Kidney epithelial cell (primary cell): ENCODE data around the gene SEPTIN11. TPM values are rescaled to one million over a fixed set of nuclear protein-coding genes. Genes with fewer than 3 reads are reported as not detected.

Experiments used
- DNase-seq: peaks from one replicate; pipeline ENCODE4 v3.0.0-alpha.2; 2010; ENCODE audit warnings: low read depth
- H3K27me3 ChIP-seq: 2 replicates; pipeline ENCODE4 v1.6.0; 2011; ENCODE audit warnings: low read length; ENCODE audit not compliant: control insufficient read depth, insufficient read depth
- H3K36me3 ChIP-seq: 2 replicates; pipeline ENCODE4 v1.5.1; 2011; ENCODE audit warnings: low read length; ENCODE audit not compliant: control insufficient read depth, insufficient read depth
- H3K4me3 ChIP-seq: 2 replicates; pipeline ENCODE4 v1.5.1; 2011; ENCODE audit warnings: low read depth, mild to moderate bottlenecking, control low read depth, low read length
- total RNA-seq: library from RNA; depleted of rRNA; stranded (reverse); fragments of >200 nt; gene quantifications from 2 replicates; pipeline ENCODE4 v1.2.3, GENCODE V29; 2015
- TF ChIP-seq, protein P1 (sequence below): IDR thresholded peaks from 2 replicates; pipeline ENCODE4 v1.5.1; 2011; ENCODE audit warnings: mild to moderate bottlenecking, moderate library complexity, low read length, control low read depth, inconsistent platforms; ENCODE audit not compliant: insufficient read depth, poor library complexity, severe bottlenecking

SEPTIN11 gene
- total RNA-seq, 1 donor from 2014 or later: 135 TPM

DNA sequence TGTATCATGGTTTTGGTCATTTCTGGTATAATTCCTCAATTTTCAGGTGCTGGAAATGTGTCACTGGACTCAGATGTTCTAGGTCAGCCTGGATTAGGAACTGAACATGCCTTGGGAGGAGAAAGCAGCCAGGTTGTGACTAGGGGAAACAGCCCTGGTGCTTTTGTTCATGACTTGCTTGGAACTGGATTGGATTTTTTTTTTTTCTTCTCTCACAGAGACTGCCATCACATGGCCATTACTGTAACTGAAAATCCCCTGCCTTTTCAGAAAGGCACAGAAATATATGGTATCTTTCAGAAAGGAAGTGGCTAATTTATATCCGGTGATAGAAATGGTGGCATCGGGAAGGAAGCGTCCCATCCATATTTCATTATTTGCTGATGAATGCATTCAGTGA, 34.6 kb downstream of the SEPTIN11 start:
- TF ChIP-seq, protein P1, sequence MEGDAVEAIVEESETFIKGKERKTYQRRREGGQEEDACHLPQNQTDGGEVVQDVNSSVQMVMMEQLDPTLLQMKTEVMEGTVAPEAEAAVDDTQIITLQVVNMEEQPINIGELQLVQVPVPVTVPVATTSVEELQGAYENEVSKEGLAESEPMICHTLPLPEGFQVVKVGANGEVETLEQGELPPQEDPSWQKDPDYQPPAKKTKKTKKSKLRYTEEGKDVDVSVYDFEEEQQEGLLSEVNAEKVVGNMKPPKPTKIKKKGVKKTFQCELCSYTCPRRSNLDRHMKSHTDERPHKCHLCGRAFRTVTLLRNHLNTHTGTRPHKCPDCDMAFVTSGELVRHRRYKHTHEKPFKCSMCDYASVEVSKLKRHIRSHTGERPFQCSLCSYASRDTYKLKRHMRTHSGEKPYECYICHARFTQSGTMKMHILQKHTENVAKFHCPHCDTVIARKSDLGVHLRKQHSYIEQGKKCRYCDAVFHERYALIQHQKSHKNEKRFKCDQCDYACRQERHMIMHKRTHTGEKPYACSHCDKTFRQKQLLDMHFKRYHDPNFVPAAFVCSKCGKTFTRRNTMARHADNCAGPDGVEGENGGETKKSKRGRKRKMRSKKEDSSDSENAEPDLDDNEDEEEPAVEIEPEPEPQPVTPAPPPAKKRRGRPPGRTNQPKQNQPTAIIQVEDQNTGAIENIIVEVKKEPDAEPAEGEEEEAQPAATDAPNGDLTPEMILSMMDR: no peak
- Histone ChIP-seq H3K36me3 (no peaks in the 10 kb centered on the region), H3K27me3 (no peaks in the 10 kb centered on the region), H3K4me3 (no peak overlapping the region)
- no peak for DNase-seq

DNA sequence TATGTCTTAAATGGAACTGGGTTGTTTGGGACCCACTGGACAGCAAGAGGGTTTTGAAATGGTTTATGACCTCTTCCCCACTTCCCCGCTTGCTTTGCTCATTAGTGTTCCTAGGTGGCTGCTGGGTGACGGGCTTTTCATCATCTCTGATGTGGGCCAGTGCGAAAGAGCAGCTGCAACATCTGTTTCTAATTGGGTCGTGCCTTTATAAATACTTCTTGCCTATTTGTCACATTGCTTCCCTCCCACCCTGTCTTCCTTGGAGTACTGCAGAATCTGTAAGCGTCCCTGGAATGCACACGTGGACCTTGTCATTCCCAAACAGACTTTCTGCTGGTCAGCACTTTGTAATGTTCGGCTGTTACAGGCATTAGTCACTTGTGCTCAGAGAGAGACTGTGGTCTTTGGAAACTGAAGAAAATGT, 35.2 kb downstream of the SEPTIN11 start:
- peak; percentile 97 for DNase-seq
- H3K4me3 ChIP-seq: no peak overlapping the region
- TF ChIP-seq, protein P1: no peak
- no peaks in the 10 kb centered on the region for H3K36me3 ChIP-seq
- H3K27me3 ChIP-seq: no peaks in the 10 kb centered on the region

DNA sequence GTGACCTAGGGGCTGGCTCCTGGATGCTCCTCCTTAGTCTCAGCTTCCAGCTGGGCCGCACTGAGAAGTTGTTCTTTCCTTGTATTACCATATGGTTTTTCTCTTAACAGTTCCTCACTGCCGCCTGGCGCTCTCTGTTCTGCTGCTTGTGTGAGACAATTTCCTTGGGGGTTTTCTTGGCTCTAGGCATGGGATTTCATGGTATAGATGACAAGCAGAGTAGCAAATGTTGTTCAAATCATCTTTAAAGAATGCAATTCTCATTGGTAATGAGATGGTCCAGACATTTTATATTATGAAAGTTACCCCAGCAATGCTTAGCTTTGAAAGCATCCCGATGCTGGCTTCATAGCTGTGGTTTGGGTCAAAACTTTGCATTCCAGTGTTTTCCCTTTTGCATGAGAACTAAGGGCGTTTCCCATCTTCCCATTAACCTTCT, 37.6 kb downstream of the SEPTIN11 start:
- DNase-seq: no peak
- Histone ChIP-seq H3K4me3 (no peak overlapping the region), H3K27me3 (no peaks in the 10 kb centered on the region), H3K36me3 (no peaks in the 10 kb centered on the region)
- TF ChIP-seq, protein P1: no peak

DNA sequence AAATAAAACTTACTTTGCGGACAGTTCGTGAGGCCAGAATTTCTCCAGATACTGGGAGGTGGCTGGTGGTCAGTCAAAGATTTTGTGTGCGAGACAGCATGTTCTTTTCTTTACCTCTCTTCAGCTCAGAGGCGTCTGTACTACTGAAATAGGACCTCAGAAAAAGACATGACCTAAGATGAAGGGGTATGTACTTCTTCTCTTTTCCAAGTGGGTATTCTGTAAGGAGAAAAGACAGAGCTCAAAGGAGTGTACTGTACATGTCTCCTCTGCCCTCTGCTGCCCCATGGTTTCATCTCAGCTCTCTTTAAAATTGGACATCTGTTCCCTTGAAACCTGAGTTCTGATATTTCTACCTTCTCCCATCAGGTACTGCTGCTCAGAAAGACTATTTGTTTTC, 38.1 kb downstream of the SEPTIN11 start:
- no peak for DNase-seq
- H3K36me3 ChIP-seq: no peaks in the 10 kb centered on the region
- TF ChIP-seq, protein P1: no peak
- no peaks in the 10 kb centered on the region for H3K27me3 ChIP-seq
- no peak overlapping the region for H3K4me3 ChIP-seq

DNA sequence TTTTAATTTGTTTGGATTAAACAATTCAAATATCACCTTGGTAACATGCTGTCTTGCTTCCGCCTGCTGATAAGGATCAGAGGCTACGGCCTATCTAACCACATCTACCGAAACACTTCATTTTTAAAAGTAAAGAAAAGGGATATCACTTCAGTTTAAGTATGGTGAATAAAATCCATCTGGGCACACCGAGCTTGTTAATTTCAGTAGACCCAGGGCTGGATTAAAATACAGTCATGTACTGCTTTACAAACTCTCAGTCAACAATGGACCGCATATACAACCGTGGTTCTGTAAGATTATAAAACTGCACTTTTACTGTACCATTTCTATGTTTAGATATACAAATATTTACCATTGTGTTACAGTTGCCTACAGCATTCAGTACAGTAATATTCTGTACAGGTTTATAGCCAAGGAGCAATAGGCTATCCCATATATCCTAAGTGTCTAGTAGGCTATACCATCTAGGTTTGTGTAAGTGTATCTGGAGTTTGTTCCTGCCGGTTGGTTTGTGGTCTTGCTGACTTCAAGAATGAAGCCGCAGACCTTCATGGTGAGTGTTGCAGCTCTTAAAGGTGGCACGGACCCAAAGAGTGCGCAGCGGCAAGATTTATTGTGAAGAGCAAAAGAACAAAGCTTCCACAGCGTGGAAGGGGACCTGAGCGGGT, 40.0 kb downstream of the SEPTIN11 start:
- Histone ChIP-seq H3K36me3 (no peaks in the 10 kb centered on the region), H3K27me3 (no peaks in the 10 kb centered on the region), H3K4me3 (no peak overlapping the region)
- no peak for DNase-seq
- TF ChIP-seq, protein P1: no peak
